ENCODE measurements around the gene TOMM6.

TOMM6 gene

DNA sequence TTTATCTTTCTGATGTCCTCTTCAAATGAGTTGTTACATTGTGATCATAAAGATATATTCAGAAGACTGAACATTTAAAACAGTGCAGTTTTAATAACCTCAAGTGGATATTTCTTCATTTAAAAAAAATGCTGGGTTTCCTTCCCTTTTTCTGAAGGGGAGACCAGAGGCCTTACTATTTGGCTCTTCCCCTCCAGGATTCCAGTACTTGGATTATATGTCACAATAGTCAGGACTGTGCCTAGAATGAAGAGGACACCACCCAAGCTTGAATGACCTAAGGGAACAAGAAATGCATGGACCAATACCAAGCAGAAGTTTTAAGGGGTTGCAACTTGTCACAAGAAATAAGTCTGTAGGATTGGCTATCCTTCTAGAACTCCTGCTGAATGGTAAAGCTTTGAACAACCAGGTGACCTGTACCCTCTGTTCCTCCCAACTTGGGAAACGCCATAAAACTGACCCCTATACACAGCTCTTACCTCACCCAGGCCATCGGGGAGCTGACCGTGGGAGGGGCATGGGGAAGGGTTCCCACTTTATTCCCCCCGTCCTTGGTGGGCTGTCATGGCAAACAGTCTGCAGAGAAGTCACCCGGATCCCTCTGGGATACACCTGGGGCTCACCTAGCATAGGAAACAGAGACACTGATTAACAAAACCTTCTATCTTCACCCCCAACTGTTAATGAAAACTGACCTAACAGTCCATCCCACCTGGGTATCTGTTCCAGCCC lies 9.8 kb upstream of the TOMM6 start:
- H3K4me3 ChIP-seq (ENCODE audit: insufficient read depth, low read depth, low read length, poor library complexity, severe bottlenecking), result no peak overlapping the region
- peaks cover 15% of the 10 kb centered on the region for H3K36me3 ChIP-seq (ENCODE audit: control insufficient read depth, insufficient read depth, low read length)
- no peaks in the 10 kb centered on the region for H3K9me3 ChIP-seq (ENCODE audit: control insufficient read depth, low read length)
- H3K27ac ChIP-seq (ENCODE audit: insufficient read depth, low read length, poor library complexity, severe bottlenecking), result no peak overlapping the region
- peaks cover 15% of the 10 kb centered on the region for H3K4me1 ChIP-seq (ENCODE audit: control insufficient read depth, insufficient read depth, low read length, poor library complexity, severe bottlenecking)
- no peak for DNase-seq
- no peaks in the 10 kb centered on the region for H3K27me3 ChIP-seq (replicated peaks; ENCODE audit: control insufficient read depth, insufficient read depth, low read length, poor library complexity, severe bottlenecking)

DNA sequence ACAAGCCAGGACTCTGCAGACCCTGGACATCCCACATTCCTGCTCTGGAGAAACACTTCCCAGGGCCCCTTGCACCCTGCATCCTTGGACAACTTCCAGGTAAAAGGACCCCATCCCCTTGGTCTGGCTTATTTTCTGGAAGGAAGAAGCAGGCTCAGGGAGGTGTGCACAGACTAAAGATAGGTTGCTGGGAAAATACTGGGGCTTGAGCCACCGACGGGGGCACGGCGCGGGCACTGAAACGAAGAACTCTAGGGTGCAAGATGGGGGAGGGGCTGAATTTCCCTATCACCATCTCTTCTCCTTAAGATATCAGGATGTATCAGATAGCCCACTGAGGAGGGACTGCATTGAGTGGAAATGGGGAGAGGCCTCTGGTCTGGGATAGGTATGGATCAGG lies 8.6 kb upstream of the TOMM6 start:
- Histone ChIP-seq H3K36me3 (ENCODE audit: control insufficient read depth, insufficient read depth, low read length) (peaks cover 15% of the 10 kb centered on the region), H3K4me1 (ENCODE audit: control insufficient read depth, insufficient read depth, low read length, poor library complexity, severe bottlenecking) (peaks cover 15% of the 10 kb centered on the region), H3K27ac (ENCODE audit: insufficient read depth, low read length, poor library complexity, severe bottlenecking) (no peak overlapping the region), H3K27me3 (replicated peaks; ENCODE audit: control insufficient read depth, insufficient read depth, low read length, poor library complexity, severe bottlenecking) (no peaks in the 10 kb centered on the region), H3K4me3 (ENCODE audit: insufficient read depth, low read depth, low read length, poor library complexity, severe bottlenecking) (no peak overlapping the region), H3K9me3 (ENCODE audit: control insufficient read depth, low read length) (no peaks in the 10 kb centered on the region)
- DNase-seq, result no peak

DNA sequence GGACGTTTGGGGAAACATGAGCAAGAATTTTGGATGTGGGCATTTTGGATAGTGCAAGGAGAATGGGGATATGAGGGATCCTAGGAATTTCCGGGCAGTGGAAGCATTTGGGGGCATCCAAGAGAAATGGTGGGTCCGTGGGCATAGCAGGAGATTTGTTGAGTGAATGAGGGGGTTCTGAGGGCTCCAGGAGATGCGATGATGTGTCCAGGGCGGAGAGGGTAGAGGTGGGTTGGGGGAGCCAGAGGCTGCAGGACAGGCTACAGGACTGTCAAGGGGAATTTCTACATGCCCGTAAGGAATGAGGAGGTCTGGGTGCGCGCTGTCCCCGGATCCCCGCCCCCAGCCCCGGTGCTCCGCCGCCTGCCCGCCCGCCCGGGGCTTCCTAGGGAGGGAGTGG lies 8.2 kb upstream of the TOMM6 start:
- Histone ChIP-seq H3K27ac (ENCODE audit: insufficient read depth, low read length, poor library complexity, severe bottlenecking) (no peak overlapping the region), H3K4me1 (ENCODE audit: control insufficient read depth, insufficient read depth, low read length, poor library complexity, severe bottlenecking) (peaks cover 15% of the 10 kb centered on the region), H3K36me3 (ENCODE audit: control insufficient read depth, insufficient read depth, low read length) (peaks cover 12% of the 10 kb centered on the region), H3K9me3 (ENCODE audit: control insufficient read depth, low read length) (no peaks in the 10 kb centered on the region), H3K4me3 (ENCODE audit: insufficient read depth, low read depth, low read length, poor library complexity, severe bottlenecking) (peak overlapping the region; percentile 47), H3K27me3 (replicated peaks; ENCODE audit: control insufficient read depth, insufficient read depth, low read length, poor library complexity, severe bottlenecking) (no peaks in the 10 kb centered on the region)
- DNase-seq, result no peak

DNA sequence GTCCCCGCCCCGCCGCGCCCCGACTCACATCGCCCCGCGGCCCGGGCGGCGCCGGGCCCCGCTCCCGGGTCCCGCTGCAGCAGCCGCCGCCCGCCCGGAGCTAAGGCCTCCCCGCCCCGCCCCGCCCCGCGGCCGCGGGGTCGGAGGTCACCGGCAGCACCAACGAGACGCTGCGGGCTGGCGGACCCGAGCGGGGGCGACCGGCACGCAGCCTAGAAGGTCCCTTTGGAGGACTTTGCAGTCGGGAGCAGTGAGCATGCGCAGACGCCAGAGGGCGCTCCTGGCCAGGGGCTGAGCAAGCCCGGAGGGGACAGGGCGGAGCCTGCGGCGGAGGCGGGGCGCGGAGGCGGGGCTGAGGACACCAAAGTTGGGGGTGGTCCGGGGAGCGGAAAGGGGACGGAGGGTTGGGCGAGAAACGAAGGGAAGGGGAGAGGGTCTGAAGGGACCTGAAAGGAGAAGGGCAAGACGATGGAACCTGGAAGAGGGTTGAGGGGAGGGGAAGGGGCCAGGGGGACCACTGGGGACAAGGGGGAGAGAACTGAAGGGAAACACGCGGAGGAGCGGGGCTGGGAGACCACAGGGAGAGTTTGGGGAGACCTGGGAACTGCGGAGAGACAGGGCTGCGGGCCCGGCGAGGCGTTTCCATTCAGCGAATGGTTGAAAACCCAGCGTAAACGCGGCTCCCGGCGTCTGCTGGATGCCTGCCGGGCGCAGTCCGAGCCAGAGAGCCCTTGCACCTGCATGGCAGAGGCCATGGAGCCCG lies 7.5 kb upstream of the TOMM6 start, which contains the start of gene FRS3:
Gene FRS3 (minus strand): TSS at position 113 of the 763 bp plus-strand sequence. CDS start 2,913 bp downstream, outside the sequence.
- peak; percentile 96 to 99 (median 99) for DNase-seq
- no peaks in the 10 kb centered on the region for H3K9me3 ChIP-seq (ENCODE audit: control insufficient read depth, low read length)
- peak within 1 kb of the TSS; percentile 42 for H3K27ac ChIP-seq (ENCODE audit: insufficient read depth, low read length, poor library complexity, severe bottlenecking)
- H3K4me3 ChIP-seq (ENCODE audit: insufficient read depth, low read depth, low read length, poor library complexity, severe bottlenecking), result peak within 1 kb of the TSS; percentile 66
- no peaks in the 10 kb centered on the region for H3K27me3 ChIP-seq (replicated peaks; ENCODE audit: control insufficient read depth, insufficient read depth, low read length, poor library complexity, severe bottlenecking)
- peaks cover 6% of the 10 kb centered on the region for H3K36me3 ChIP-seq (ENCODE audit: control insufficient read depth, insufficient read depth, low read length)
- H3K4me1 ChIP-seq (ENCODE audit: control insufficient read depth, insufficient read depth, low read length, poor library complexity, severe bottlenecking), result peaks cover 15% of the 10 kb centered on the region

DNA sequence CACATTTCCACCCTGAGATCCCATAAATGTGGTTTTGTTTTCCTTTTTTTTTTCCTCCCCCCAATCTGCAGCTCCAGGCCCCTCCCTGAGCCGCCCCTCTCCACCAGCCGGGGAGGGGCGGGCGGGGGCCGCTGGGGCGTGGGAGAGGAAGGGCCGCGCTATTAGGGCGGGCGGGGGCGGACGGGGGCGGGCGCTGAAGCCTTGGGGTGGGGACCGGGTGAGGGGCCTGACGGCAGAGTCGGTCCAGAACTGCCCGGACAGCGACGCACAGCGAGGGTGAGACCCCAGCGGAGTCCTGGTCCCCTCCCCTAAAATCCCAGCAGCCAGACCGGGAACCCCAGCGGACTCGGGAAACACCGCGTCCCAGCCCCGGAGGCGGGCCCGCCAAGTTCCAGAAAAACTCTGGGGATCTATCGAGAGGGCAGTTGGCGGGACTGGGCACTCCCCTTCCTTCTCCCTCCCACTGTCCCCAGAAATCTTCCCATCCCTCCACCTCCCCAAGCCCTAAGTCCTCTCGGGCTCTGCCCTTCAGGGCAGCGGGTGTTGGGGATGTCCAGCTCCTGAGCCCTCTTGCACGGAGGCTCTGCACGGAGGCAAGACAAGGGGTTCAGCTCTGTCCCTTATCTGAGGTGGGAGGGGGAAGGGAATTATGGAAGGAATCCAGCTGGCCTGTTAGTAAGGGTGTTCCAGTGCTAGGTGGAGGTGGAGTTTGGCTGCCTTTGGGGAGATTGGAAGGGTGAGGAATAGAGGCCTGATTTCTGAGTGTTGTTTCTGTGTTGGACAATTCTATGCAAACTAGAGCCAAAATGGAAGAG lies 6.7 kb upstream of the TOMM6 start, which contains the start of gene PRICKLE4:
Gene PRICKLE4 (plus strand): TSS at position 232 of the 815 bp plus-strand sequence. CDS start 2,692 bp downstream, outside the sequence.
- Histone ChIP-seq H3K4me1 (ENCODE audit: control insufficient read depth, insufficient read depth, low read length, poor library complexity, severe bottlenecking) (peaks cover 15% of the 10 kb centered on the region), H3K27ac (ENCODE audit: insufficient read depth, low read length, poor library complexity, severe bottlenecking) (peak within 1 kb of the TSS; percentile 42), H3K4me3 (ENCODE audit: insufficient read depth, low read depth, low read length, poor library complexity, severe bottlenecking) (peak within 1 kb of the TSS; percentile 66), H3K36me3 (ENCODE audit: control insufficient read depth, insufficient read depth, low read length) (no peaks in the 10 kb centered on the region), H3K9me3 (ENCODE audit: control insufficient read depth, low read length) (no peaks in the 10 kb centered on the region), H3K27me3 (replicated peaks; ENCODE audit: control insufficient read depth, insufficient read depth, low read length, poor library complexity, severe bottlenecking) (no peaks in the 10 kb centered on the region)
- no peak for DNase-seq

DNA sequence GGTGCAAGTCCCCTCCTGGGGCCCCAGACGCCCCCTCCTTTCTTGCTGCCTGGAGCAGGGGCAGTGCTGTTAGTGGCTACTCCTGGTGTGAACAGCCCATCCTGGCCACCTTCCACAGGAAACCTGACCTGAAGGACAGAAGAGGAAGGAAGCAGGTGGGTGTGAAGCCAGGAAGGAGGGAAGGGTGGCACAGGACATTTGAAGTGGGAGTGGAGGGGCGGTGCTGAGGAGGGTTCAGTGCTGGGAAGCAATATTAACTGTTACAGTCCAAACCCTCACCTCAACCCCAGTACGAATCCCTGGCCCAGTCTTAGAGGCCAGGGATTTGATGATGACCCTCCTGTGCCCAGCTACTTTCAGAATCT lies 6.1 kb upstream of the TOMM6 start:
- Histone ChIP-seq H3K36me3 (ENCODE audit: control insufficient read depth, insufficient read depth, low read length) (no peaks in the 10 kb centered on the region), H3K9me3 (ENCODE audit: control insufficient read depth, low read length) (no peaks in the 10 kb centered on the region), H3K4me1 (ENCODE audit: control insufficient read depth, insufficient read depth, low read length, poor library complexity, severe bottlenecking) (peaks cover 20% of the 10 kb centered on the region), H3K27me3 (replicated peaks; ENCODE audit: control insufficient read depth, insufficient read depth, low read length, poor library complexity, severe bottlenecking) (no peaks in the 10 kb centered on the region), H3K27ac (ENCODE audit: insufficient read depth, low read length, poor library complexity, severe bottlenecking) (no peak overlapping the region), H3K4me3 (ENCODE audit: insufficient read depth, low read depth, low read length, poor library complexity, severe bottlenecking) (no peak overlapping the region)
- DNase-seq, result no peak

DNA sequence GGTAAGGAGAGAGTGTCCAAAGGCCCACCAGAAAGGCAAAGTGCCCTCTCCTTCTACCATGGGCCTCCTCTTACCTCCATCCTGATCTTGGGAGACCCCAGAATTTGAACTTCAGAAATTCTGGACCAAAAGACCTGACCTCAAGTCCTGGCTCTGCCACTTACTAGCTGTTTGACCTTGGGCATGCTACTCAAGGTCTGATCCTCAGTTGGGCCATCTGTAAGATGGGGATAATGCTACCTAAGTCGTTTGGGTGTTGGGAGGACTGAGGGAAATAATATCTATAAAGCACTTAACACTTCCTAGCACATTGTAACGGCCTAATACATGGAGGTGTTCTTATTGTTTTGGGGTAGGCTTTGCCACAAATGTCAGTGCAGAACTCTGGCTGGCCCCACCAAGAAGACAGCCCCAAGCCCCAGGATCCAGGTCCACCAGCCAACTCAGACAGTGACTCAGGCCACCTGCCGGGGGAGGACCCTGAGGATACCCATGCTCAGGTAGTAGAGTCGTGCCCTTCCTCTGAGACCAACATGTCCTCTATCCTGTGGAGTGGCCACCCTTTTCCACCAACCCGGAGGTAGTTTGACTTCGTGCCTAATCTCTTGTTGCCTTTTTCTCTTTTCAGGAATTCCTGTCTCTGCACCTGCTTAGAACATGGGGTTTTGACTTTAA lies 4.3 kb upstream of the TOMM6 start:
- H3K27me3 ChIP-seq (replicated peaks; ENCODE audit: control insufficient read depth, insufficient read depth, low read length, poor library complexity, severe bottlenecking), result no peaks in the 10 kb centered on the region
- H3K9me3 ChIP-seq (ENCODE audit: control insufficient read depth, low read length), result no peaks in the 10 kb centered on the region
- H3K27ac ChIP-seq (ENCODE audit: insufficient read depth, low read length, poor library complexity, severe bottlenecking), result no peak overlapping the region
- H3K4me3 ChIP-seq (ENCODE audit: insufficient read depth, low read depth, low read length, poor library complexity, severe bottlenecking), result no peak overlapping the region
- H3K4me1 ChIP-seq (ENCODE audit: control insufficient read depth, insufficient read depth, low read length, poor library complexity, severe bottlenecking), result peaks cover 20% of the 10 kb centered on the region
- H3K36me3 ChIP-seq (ENCODE audit: control insufficient read depth, insufficient read depth, low read length), result no peaks in the 10 kb centered on the region
- no peak for DNase-seq

DNA sequence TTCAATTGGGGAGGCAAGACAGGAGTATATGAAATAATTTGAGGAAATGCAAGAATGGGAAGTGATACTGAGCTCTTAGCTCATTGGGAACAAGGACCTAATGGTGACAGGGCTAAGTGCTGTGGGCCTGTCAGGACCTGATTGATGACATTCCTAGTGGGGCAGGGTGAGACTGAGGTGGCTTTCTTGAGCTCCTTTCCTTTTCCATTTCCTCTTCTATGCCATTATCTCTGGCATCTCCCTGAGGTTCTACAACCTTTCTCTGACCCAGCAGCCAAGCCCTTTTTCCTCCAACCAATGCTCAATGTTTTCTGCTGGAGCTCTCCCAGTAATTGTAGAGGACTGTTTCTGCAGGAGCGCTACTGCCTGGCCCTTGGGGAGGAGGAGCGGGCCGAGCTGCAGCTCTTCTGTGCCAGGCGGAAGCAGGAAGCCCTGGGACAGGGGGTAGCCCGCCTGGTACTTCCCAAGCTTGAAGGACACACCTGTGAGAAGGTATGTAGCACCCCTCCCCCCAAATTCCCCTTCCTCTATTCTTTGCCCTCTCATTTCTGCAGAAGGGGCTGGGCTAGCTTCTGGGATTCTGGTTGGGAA lies 2.8 kb upstream of the TOMM6 start:
- no peak for DNase-seq
- H3K4me3 ChIP-seq (ENCODE audit: insufficient read depth, low read depth, low read length, poor library complexity, severe bottlenecking), result no peak overlapping the region
- no peaks in the 10 kb centered on the region for H3K27me3 ChIP-seq (replicated peaks; ENCODE audit: control insufficient read depth, insufficient read depth, low read length, poor library complexity, severe bottlenecking)
- no peaks in the 10 kb centered on the region for H3K9me3 ChIP-seq (ENCODE audit: control insufficient read depth, low read length)
- H3K36me3 ChIP-seq (ENCODE audit: control insufficient read depth, insufficient read depth, low read length), result peaks cover 8% of the 10 kb centered on the region
- peaks cover 14% of the 10 kb centered on the region for H3K4me1 ChIP-seq (ENCODE audit: control insufficient read depth, insufficient read depth, low read length, poor library complexity, severe bottlenecking)
- H3K27ac ChIP-seq (ENCODE audit: insufficient read depth, low read length, poor library complexity, severe bottlenecking), result no peak overlapping the region

DNA sequence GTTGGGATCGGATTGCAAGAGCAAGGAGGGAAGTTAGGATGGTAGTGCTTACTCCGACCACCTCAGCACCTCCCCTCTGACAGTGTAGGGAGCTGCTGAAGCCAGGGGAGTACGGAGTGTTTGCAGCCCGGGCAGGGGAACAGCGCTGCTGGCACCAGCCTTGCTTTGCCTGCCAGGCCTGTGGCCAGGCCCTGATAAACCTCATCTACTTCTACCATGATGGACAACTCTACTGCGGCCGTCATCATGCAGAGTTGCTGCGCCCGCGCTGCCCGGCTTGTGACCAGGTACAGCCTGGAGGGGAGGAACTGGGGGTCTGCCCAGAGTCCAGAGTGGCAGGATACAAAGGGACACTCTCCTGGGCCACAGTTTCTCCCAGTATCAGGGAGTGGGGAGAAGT lies 2.2 kb upstream of the TOMM6 start:
- H3K4me3 ChIP-seq (ENCODE audit: insufficient read depth, low read depth, low read length, poor library complexity, severe bottlenecking), result no peak overlapping the region
- no peaks in the 10 kb centered on the region for H3K9me3 ChIP-seq (ENCODE audit: control insufficient read depth, low read length)
- H3K27ac ChIP-seq (ENCODE audit: insufficient read depth, low read length, poor library complexity, severe bottlenecking), result no peak overlapping the region
- peaks cover 13% of the 10 kb centered on the region for H3K36me3 ChIP-seq (ENCODE audit: control insufficient read depth, insufficient read depth, low read length)
- H3K4me1 ChIP-seq (ENCODE audit: control insufficient read depth, insufficient read depth, low read length, poor library complexity, severe bottlenecking), result peaks cover 14% of the 10 kb centered on the region
- H3K27me3 ChIP-seq (replicated peaks; ENCODE audit: control insufficient read depth, insufficient read depth, low read length, poor library complexity, severe bottlenecking), result no peaks in the 10 kb centered on the region
- no peak for DNase-seq
